Measurements from ENCODE around the gene NRL. TPM values are rescaled to one million over a fixed set of nuclear protein-coding genes. Genes with fewer than 3 reads are reported as not detected.

The NRL gene
- total RNA-seq, 1 experiment from 2014 or later, result 1.4 TPM

DNA sequence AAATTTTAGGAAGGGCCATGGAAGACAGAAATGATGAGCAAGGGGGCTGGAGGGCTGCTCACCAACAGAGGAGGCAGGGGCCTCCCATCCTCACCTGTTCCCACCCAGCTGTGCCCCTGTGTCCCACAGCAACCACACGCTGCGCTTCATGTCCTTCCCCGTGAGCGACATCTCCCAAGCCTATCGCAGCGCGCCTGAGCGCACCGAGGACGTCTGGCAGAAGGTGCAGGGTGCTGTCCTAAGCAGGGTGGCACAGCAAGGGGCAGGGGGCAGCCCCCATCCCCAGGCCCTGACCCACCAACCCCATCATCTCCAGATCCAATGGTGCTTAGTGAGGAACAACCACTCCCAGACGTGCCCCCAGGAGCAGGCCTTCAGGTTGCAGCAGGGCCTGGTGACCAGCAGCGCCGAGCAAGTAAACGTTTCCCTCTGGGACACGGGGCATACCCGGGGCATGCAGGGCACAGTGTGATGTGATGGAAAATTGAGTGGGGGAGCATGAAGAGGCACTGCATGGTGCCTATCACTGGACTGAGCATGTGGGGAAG lies 54.8 kb downstream of the NRL start:
- DNase-seq (ENCODE audit: low read depth, low spot score) (no peak), ATAC-seq (no peak)
- H3K4me3 ChIP-seq (ENCODE audit: low read depth in 2 of 2, low read length in 2 of 2), result no peak overlapping the region
- H3K27ac ChIP-seq (ENCODE audit: low read length), result no peak overlapping the region
- TF ChIP-seq, protein P1, sequence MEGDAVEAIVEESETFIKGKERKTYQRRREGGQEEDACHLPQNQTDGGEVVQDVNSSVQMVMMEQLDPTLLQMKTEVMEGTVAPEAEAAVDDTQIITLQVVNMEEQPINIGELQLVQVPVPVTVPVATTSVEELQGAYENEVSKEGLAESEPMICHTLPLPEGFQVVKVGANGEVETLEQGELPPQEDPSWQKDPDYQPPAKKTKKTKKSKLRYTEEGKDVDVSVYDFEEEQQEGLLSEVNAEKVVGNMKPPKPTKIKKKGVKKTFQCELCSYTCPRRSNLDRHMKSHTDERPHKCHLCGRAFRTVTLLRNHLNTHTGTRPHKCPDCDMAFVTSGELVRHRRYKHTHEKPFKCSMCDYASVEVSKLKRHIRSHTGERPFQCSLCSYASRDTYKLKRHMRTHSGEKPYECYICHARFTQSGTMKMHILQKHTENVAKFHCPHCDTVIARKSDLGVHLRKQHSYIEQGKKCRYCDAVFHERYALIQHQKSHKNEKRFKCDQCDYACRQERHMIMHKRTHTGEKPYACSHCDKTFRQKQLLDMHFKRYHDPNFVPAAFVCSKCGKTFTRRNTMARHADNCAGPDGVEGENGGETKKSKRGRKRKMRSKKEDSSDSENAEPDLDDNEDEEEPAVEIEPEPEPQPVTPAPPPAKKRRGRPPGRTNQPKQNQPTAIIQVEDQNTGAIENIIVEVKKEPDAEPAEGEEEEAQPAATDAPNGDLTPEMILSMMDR (IDR thresholded peaks at IDR 0.05), result no peak
- TF ChIP-seq REST (IDR thresholded peaks at IDR 0.05; ENCODE audit: insufficient read depth in 1 of 2, low read depth in 2 of 2, low read length in 1 of 2), result no peak
- no peak for TF ChIP-seq SIN3A (IDR thresholded peaks at IDR 0.05; ENCODE audit: borderline replicate concordance, insufficient read depth, low read depth, low read length)
- no peak for TF ChIP-seq TCF7L2 (IDR thresholded peaks at IDR 0.05; ENCODE audit: low read depth, low read length)
- no peak for TF ChIP-seq POLR2AphosphoS5 (IDR thresholded peaks at IDR 0.05; ENCODE audit: low read depth, low read length)
- ChIA-PET POLR2A (no interaction called here), CTCF (no interaction called here)
- in situ Hi-C loops (cut with HindIII; ENCODE audit: low pct_unique_long_range_greater_than_20kb, low sequenced_read_pairs), result no loop called here
- no peaks in the 10 kb centered on the region for H3K36me3 ChIP-seq (ENCODE audit: control insufficient read depth, insufficient read depth, low read length)
- H3K4me1 ChIP-seq (ENCODE audit: control insufficient read depth, insufficient read depth, low read length), result no peaks in the 10 kb centered on the region
- no peaks in the 10 kb centered on the region for H3K27me3 ChIP-seq (ENCODE audit: control insufficient read depth, insufficient read depth, low read length)
- no TSS peak for BruUV-seq (replicated peaks)
- intact Hi-C loops (cut with micrococcal nuclease; ENCODE audit: unreplicated experiment), result loop anchor here (2.0 kb wide), 1 partner anchor 49 kb away; no protein-coding TSS in a partner anchor
- no peaks in the 10 kb centered on the region for H3K9me3 ChIP-seq (ENCODE audit: control insufficient read depth, insufficient read depth, low read depth, low read length)

GRCh38 chr14:24058951-24059475 lies 55.7 kb downstream of the NRL start:
- no peak for ATAC-seq
- ChIA-PET POLR2A (interaction anchor here (1.0 kb wide), 1 partner anchor 56 kb away, joined by 4 read pairs; the partner anchor contains the start of genes DCAF11 and NRL), CTCF (interaction anchor here (0.6 to 2.8 kb wide), 8 partner anchors 21 to 156 kb away, joined by 3 to 50 read pairs (median 6); partner anchors contain the start of genes DCAF11, IRF9 and NRL)
- in situ Hi-C loops (cut with HindIII; ENCODE audit: low pct_unique_long_range_greater_than_20kb, low sequenced_read_pairs), result no loop called here
- H3K4me3 ChIP-seq (ENCODE audit: low read depth in 2 of 2, low read length in 2 of 2), result no peak overlapping the region
- H3K27me3 ChIP-seq (ENCODE audit: control insufficient read depth, insufficient read depth, low read length), result no peaks in the 10 kb centered on the region; the same call in 1 of the 2 replicates
- H3K4me1 ChIP-seq (ENCODE audit: control insufficient read depth, insufficient read depth, low read length), result no peaks in the 10 kb centered on the region
- H3K36me3 ChIP-seq (ENCODE audit: control insufficient read depth, insufficient read depth, low read length), result no peaks in the 10 kb centered on the region
- TF ChIP-seq POLR2AphosphoS5 (IDR thresholded peaks at IDR 0.05; ENCODE audit: low read depth, low read length) (no peak), SIN3A (IDR thresholded peaks at IDR 0.05; ENCODE audit: borderline replicate concordance, insufficient read depth, low read depth, low read length) (no peak), REST (IDR thresholded peaks at IDR 0.05; ENCODE audit: insufficient read depth in 1 of 2, low read depth in 2 of 2, low read length in 1 of 2) (no peak), TCF7L2 (IDR thresholded peaks at IDR 0.05; ENCODE audit: low read depth, low read length) (no peak)
- TF ChIP-seq, protein P1 (IDR thresholded peaks at IDR 0.05), result no peak
- BruUV-seq (replicated peaks), result no TSS peak
- no peak for DNase-seq (ENCODE audit: low read depth, low spot score)
- intact Hi-C loops (cut with micrococcal nuclease; ENCODE audit: unreplicated experiment), result loop anchor here (1.0 to 2.0 kb wide), 2 partner anchors 31 to 50 kb away; no protein-coding TSS in a partner anchor
- no peaks in the 10 kb centered on the region for H3K9me3 ChIP-seq (ENCODE audit: control insufficient read depth, insufficient read depth, low read depth, low read length)
- H3K27ac ChIP-seq (ENCODE audit: low read length), result no peak overlapping the region
